AG09319 (cell line): ENCODE measurements around the gene AQP6.

Experiments
- DNase-seq: peaks from one replicate; pipeline ENCODE4 v3.0.0-alpha.2; 2010; ENCODE audit warnings: low read depth; ENCODE audit errors: extremely low read depth
- TF ChIP-seq, protein P1 (sequence below): IDR thresholded peaks from 2 replicates; pipeline ENCODE4 v1.5.1; 2011; ENCODE audit warnings: low read depth, mild to moderate bottlenecking, inconsistent platforms, low read length, moderate library complexity

The AQP6 gene

GRCh38 chr12:49990273-49990672 is 17.5 kb downstream of the AQP6 start:
- peak; percentile 34 for DNase-seq
- TF ChIP-seq, protein P1, sequence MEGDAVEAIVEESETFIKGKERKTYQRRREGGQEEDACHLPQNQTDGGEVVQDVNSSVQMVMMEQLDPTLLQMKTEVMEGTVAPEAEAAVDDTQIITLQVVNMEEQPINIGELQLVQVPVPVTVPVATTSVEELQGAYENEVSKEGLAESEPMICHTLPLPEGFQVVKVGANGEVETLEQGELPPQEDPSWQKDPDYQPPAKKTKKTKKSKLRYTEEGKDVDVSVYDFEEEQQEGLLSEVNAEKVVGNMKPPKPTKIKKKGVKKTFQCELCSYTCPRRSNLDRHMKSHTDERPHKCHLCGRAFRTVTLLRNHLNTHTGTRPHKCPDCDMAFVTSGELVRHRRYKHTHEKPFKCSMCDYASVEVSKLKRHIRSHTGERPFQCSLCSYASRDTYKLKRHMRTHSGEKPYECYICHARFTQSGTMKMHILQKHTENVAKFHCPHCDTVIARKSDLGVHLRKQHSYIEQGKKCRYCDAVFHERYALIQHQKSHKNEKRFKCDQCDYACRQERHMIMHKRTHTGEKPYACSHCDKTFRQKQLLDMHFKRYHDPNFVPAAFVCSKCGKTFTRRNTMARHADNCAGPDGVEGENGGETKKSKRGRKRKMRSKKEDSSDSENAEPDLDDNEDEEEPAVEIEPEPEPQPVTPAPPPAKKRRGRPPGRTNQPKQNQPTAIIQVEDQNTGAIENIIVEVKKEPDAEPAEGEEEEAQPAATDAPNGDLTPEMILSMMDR: no peak

GRCh38 chr12:49998453-49998852 is 25.7 kb downstream of the AQP6 start:
- DNase-seq: no peak
- TF ChIP-seq, protein P1: no peak

- TF ChIP-seq, protein P1: no peak
- DNase-seq: no peak
These were observed 30.8 kb downstream of the AQP6 start for GRCh38 chr12:50003595-50003994.

DNA sequence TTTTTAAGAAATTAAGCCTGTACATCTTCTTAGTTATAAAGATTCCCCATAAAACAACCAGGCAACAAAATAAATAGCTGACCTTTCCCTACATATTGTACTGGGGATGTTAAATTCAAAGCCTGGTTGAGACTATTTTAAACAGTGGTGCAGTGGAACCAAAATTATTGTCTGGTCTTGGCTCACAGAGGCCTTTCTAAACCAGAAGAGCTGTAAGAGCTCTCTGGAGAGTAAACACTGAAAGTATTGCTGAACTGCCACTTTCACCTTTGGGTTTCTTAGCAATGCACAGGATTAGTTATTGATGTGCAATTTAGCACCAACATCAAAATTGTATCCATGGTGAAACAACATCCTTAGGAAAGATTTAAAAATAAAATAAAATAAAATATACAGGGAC is 31.9 kb downstream of the AQP6 start:
- TF ChIP-seq, protein P1: no peak
- DNase-seq: no peak

- DNase-seq: no peak
- TF ChIP-seq, protein P1: no peak
These were observed 32.4 kb downstream of the AQP6 start for GRCh38 chr12:50005175-50005574.

DNA sequence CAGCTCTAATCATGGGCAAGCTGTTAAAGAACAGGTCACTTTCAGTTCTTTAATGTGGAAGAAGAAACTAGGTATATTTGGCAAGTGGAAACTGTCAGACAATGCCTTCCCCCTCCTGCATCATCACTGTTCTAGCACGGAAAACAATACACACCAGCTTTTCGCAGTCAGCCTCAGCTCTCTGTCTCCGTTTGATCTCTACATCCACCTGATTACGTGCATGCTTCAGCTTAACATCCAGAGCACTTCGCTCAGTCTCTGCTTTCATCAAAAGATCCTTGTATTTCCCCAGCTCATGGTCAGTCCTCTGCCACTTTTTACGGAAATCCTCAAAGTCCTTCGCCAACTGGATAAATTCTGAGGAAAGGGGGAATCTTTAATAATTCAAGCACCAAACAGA is 33.5 kb downstream of the AQP6 start:
- TF ChIP-seq, protein P1: no peak
- DNase-seq: no peak

DNA sequence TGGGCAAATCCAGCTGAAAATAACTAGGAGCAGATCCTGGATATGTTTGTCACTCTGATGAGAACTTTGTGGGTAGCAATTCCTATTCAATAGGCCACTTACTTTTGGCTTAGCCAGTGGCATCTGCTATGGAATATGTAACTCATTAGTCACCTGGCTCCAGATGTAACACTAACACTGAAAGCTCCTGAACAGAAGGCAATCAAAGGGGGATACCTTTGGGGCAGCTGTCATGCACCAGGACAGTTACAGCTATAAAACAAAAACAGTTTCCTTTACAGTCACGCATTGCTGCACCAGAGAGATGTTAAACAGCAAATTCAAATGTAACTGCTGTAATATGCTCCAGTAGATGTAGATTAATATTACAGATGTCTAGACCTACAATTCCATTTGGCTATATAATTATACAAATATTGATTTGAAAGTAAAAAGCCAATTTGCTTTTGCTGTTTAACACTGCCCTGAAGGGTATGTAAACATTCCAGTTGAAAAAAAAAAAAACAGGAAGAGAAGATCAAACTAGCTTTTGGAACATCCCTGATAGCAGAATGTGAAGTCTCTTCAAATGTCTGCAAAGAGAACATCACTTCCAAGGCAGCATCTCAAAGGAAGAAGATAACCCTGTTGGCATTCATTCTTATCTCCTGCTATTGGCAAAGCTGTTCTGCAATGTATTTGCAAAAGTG is 34.2 kb downstream of the AQP6 start:
- no peak for DNase-seq
- TF ChIP-seq, protein P1: no peak
